Cardiac fibroblast (primary cell): ENCODE data around the gene MYO5C.

Source experiments
- DNase-seq, 2 donors: peaks; one replicate each; pipeline versions ENCODE4 v3.0.0 to v3.0.0-alpha.2; 2010; ENCODE audit warnings: low read depth in 2 of 2
- H3K4me3 ChIP-seq, 2 donors: replicated peaks in 1 of 2; 1 replicate in 1 of 2; 2 replicates in 1 of 2; pipeline ENCODE4 v1.5.1; 2011; ENCODE audit warnings: low read depth in 2 of 2, low read length in 2 of 2, mild to moderate bottlenecking in 2 of 2, moderate library complexity in 1 of 2
- CTCF ChIP-seq: IDR thresholded peaks from one replicate; pipeline ENCODE4 v1.5.1; 2011; ENCODE audit warnings: low read depth, mild to moderate bottlenecking, low read length, inconsistent platforms

Gene MYO5C

DNA sequence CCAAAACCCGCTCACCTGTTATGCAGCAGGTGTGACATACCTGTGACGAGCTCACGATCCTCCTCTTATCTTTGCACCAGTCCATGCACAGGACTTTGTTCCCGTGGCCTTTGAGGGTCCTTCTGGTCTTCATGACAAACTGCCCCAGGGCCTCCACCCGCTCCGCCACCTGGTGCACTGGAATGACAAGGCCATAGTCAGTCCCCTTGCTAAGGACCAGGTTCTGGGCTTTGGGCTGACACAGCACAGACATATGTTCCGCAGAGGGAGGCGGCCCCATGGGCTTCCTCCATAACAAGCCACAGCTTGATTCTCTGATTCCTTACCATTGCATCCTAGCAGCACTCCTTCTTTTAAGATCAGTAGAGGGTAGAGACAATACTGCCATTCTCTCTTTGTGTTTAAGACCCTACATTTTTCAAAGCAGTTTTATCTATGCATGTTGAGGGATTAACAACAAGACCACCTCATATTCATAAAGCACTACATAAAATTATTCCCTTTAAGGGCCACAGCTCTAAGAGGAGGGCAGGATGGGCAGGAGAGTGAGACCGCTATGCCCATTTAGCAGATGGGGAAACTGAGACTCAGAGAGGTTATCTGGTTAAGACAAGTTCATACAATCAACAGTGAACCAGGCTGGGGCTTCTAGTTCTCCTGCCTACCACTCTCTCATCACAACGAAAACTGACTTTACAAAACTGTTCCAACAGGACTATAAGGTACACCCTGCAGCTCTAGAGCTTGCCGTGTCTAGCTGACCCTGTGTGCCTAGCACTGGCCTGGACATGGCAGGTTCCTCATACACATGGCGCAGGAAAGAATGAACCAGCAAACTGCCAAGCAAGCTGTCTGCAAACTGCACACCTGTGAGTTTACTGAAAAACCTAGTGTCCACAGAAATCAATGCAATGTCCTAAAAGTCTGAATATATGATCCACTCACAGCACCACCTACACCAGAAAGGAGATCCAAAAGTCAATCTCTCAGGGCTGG is 141.4 kb downstream of the MYO5C start:
- TF ChIP-seq CTCF: no peak
- H3K4me3 ChIP-seq: no peak overlapping the region
- no peak for DNase-seq

- no peak for TF ChIP-seq CTCF
- DNase-seq: no peak
Observed at GRCh38 chr15:52151353-52151752, 144.3 kb downstream of the MYO5C start.

DNA sequence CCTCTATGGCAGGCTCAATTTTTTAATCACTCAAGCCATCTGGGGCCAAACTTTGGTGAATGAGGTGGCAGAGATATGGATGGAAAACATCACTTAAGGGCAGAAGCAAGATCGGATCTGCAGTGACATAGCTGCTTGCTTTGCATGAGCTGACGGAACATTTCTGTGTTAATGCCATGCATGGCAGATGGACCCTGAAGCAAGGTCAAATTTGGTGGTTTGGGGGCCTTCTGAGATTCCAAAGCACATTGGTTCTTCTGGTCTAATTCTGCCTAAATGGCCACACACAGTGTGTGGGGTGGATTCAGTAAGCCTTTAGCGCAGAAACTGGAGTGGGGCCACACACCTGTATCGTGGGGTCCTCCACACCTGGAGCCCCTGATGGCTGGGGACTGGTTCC is 144.7 kb downstream of the MYO5C start:
- TF ChIP-seq CTCF: no peak
- no peak overlapping the region for H3K4me3 ChIP-seq
- DNase-seq: no peak

More at GRCh38 chr15:52151353-52151752, 144.3 kb downstream of the MYO5C start:
- H3K4me3 ChIP-seq: no peak overlapping the region

GRCh38 chr15:52150043-52150825 is 145.4 kb downstream of the MYO5C start:
- no peak for TF ChIP-seq CTCF
- DNase-seq: no peak
- no peak overlapping the region for H3K4me3 ChIP-seq

DNA sequence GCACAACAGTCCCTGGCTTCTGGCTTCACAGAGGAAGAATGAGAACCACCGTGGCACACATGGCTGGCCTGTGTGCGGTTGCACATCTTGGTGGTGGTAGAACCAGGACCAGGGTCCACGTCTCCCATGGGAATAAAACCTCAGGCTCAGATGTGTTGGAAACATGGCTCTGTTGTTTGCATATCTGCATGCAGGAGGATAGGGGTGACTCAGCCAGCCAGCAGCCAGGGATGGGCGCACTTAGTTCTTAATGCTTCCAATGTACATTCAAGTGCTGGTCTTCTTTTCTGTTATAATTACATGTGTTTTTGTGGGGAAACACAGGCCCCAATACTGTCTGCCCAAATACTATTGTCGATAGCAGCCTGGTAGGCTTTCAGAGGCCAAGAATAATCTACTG is 147.2 kb downstream of the MYO5C start:
- DNase-seq: no peak
- no peak for TF ChIP-seq CTCF

DNA sequence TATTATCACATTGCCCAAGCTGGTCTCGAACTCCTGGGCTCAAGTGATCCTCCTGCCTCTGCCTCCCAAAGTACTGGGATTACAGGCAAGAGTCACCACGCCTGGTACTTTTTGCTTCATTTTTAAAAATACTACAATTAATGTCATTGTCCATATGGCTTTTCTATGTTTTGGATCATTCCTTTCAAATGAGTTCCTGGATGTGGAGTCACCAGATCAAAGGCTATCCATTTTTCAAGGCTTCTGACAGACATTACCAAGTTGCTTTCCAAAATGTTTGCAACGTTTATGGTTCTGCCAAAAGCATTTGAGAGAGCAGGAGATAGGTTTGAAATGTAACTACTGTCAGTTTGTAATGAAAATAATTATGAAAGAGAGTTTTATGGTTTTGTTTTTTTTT is 148.8 kb downstream of the MYO5C start:
- no peak for TF ChIP-seq CTCF
- no peak overlapping the region for H3K4me3 ChIP-seq
- no peak for DNase-seq

More for the DNA sequence above, 147.2 kb downstream of the MYO5C start:
- H3K4me3 ChIP-seq: no peak overlapping the region
